HG03432 (cell line): ENCODE data around the gene C16orf96.

Source experiments
- ATAC-seq: cut with Tn5 transposase; IDR thresholded peaks from one replicate; pipeline ENCODE4 v1.9.1; 2021; ENCODE audit warnings: mild to moderate bottlenecking, moderate library complexity; ENCODE audit not compliant: unreplicated experiment

C16orf96 gene

DNA sequence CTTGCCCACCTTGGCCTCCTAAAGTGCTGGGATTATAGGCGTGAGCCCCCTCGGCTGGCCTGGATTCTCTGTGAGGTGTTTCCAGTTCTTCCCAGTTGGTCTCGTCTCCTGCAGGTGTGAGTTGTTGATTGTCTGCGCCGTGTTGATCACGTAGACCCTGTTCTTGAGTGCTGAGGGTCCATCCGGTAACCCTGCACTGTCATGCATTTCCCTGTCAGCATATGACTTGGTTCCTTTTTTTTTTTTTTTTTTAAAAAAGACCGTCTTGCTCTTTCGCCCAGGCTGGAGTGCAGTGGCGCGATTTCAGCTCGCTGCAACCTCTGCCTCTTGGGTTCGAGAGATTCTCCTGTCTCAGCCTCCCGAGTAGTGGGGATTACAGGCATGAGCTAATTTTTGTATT, 85.8 kb downstream of the C16orf96 start:
- ATAC-seq = no peak

DNA sequence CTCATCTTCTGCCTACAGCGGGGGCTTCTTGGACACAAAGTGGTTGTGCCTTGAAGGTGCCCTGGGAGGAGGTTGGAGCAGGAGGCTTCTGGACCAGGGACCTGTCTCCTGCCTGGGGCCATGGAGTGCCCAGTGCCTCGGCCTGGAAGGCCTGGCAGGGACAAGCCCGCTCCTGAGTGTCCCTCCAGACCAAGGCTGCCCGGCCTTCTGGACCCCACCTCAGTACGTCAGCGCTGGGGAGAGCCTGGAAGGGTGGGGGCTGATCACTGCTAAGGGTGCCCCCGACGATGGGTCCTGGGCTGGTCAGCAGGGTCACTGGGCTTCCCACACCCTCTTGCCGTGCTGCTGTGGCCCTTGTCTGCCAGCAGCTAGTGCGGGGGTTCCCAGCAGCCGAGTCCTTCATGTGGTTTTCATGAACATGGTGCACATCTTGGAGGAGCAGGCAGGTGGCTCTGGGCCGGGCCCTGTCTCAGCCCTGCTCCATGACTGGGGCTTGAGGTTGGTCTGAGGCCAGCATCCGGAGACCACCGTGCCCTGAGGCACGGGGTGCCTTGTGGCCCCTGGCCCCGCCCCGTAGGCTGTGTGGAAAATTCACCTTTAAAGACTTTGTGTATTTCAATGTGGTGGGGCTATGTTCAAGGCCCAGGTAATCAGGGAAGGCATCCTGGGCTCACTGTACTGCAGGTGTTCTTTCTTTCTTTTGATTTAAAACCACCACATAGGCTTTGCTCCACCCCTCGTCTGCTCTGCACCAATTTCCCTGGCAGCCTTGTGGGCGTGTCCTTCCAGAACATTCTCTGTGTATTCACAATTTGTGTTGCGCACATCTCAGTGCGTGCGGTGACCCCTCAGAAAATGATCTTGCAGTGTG, 90.9 kb downstream of the C16orf96 start:
- ATAC-seq = no peak

DNA sequence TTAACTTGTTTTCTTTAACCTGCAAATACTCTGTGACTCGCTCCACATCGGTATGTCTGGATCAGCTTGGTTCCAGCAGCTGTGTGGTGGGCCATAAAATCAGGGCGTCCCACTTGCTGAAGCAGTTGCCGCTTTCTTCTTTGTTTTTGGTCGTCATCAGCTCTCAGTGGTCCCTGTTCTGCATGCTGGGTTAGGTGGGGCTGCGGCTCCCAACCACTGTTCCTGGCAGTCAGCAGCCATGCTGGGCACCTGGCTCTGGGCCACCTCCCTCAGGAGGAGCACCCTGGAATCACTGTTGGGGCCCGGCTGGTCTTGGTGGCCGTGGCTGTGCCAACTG, 91.5 kb downstream of the C16orf96 start:
- no peak for ATAC-seq

DNA sequence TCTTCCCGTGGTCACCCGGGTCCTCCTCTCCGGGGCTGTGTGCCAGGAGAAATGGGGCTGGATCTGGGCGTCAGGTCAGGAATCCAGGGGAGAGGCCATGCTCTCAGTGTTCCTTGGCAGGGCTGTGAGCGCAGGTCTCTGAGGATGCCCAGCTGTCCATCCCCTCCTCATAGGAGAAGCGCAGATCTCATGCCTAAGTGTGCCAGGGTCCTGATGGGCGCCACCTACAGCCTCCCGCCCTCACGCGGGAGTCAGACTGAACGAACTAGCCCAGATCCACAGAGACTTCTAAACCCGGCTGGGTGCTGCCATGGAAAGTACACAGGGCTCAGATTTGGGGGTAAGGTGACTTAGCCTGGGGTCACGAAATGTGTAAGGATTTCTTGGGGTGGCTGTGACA, 92.8 kb downstream of the C16orf96 start:
- no peak for ATAC-seq

DNA sequence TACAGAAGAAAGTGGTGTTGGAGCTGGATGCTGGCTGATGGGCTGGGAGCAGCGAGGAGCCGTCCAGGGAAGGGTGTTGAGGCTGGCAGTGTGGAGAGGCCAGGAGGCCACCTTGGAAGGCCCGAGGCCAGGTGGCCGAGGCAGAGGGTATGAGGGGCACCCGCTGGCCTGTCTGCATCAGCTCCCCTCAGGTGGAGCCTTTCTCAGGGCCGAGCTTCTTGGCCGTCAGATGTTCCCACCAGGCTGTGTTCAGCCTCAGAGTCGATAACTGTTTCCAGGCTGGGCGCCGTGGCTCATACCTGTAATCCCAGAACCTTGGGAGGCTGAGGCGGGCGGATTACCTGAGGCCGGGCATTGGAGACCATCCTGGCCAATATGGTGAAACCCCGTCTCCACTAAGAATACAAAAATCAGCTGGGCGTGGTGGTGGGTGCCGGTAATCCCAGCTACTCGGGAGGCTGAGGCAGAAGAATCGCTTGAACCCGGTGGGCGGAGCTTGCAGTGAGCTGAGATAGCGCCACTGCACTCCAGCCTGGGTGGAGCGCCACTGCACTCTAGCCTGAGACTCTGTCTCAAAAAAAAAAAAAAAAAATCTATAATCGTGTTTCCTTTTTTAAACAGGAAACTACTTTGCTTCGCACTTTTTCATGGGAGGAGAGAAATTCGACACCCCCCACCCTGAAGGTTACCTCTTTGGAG, 93.8 kb downstream of the C16orf96 start:
- no peak for ATAC-seq
